ENCODE data around the gene C11orf21. TPM values are rescaled to one million over a fixed set of nuclear protein-coding genes. Genes with fewer than 3 reads are reported as not detected.

C11orf21 gene
- total RNA-seq, 2 experiments from 2014 or later = 66.0 to 68.3 TPM

DNA sequence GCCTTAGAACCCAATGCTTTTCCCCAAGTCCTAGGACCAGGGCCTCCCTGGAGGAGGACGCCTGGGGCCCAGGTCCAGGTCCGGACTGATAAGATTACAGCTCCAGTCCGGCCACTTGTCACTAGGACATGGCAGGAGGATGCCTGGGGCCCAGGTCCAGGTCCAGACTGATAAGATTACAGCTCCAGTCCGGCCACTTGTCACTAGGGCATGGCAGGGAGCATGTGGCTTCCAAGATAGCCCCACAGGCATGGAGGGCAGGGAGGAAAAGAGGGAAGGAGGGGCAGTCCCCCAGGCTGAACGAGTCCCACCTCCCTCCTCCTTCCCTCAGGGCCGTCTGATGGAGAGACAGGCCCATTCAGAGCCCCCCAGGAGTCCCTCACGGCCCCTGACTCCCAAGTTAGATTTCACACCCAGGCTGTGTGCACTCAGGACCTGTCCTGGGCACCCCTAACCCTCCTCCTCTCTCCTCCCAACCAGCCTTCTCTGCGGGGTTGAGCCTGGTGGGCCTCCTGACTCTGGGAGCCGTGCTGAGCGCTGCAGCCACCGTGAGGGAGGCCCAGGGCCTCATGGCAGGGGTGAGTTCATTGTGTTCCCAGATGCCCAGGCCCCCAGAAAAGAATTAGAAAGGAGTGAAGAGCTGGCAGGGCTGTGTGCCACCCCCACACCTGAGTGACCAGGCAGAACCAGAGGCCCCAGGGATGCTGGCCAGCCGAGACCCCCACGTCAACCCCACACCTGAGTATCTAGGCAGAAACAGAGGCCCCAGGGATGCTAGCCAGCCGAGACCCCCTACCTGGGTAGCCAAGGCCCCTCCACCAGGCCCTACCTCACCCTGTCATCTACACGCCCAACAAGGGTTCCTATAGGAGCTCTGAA, 2.1 kb upstream of the C11orf21 start:
- Mint-ChIP-seq H3K36me3 (ENCODE audit: low read depth) (peaks cover 22% of the 10 kb centered on the region), H3K4me3 (peak overlapping the region; percentile 100), H3K27ac (peak overlapping the region; percentile 40), H3K4me1 (peaks cover 53% of the 10 kb centered on the region), H3K9me3 (no peaks in the 10 kb centered on the region), H3K27me3 (no peaks in the 10 kb centered on the region)
- CTCF ChIA-PET = interaction anchor here (0.7 to 6.1 kb wide), 15 partner anchors 9 to 119 kb away, joined by 3 to 201 read pairs (median 9); partner anchors contain the start of genes ASCL2, CD81 and TSSC4
- DNase-seq = peak; percentile 15
- POLR2A ChIA-PET = interaction anchor here (1.1 to 6.8 kb wide), 10 partner anchors 11 to 599 kb away, joined by 3 to 34 read pairs (median 5); partner anchors contain the start of genes CD81 and TSSC4

DNA sequence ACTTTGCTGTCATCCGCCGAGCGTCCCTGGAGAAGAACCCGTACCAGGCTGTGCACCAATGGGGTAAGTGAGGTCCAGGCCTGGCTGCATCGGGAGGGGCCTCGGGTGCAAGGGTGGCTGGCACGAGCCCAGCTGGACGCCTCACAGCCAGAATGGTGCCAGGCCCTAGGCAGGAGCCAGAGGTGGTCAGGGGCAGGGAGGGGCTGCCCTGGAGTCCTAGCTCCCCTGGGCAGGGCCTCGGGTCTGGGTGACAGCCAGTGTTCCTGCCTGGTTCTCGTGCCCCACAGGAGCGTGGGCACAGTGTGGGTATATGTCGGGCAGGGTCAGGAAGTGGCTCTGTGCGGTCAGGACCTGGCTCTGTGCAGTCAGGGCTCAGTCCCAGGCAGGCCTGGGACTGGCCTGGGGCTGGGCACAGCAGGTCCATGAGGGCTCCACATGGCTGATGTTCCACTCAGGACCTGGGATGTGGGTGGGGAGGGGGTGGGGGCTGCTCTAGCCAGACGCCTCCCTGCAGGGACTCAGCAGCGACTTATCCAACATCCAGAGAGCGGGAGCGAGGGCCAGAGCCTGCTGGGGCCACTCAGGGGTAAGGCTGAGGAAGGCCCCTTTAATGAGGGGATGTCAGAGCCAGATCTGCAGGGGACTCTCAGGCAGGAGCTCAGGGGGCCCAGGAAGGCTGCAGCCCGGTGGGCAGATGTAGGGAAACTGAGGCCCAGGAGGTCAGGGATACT, 1.3 kb upstream of the C11orf21 start:
- Mint-ChIP-seq H3K9me3 (no peaks in the 10 kb centered on the region), H3K36me3 (ENCODE audit: low read depth) (peaks cover 24% of the 10 kb centered on the region), H3K27ac (peak overlapping the region; percentile 95), H3K27me3 (no peaks in the 10 kb centered on the region), H3K4me3 (peak overlapping the region; percentile 100), H3K4me1 (peaks cover 57% of the 10 kb centered on the region)
- CTCF ChIA-PET = interaction anchor here (1.5 to 6.1 kb wide), 6 partner anchors 8 to 589 kb away, joined by 3 to 201 read pairs (median 9); partner anchors contain the start of gene TSSC4
- POLR2A ChIA-PET = interaction anchor here (0.8 to 6.8 kb wide), 9 partner anchors 14 to 994 kb away, joined by 3 to 34 read pairs (median 3); partner anchors contain the start of genes ASCL2, CD81 and TSSC4
- peak; percentile 24 for DNase-seq

DNA sequence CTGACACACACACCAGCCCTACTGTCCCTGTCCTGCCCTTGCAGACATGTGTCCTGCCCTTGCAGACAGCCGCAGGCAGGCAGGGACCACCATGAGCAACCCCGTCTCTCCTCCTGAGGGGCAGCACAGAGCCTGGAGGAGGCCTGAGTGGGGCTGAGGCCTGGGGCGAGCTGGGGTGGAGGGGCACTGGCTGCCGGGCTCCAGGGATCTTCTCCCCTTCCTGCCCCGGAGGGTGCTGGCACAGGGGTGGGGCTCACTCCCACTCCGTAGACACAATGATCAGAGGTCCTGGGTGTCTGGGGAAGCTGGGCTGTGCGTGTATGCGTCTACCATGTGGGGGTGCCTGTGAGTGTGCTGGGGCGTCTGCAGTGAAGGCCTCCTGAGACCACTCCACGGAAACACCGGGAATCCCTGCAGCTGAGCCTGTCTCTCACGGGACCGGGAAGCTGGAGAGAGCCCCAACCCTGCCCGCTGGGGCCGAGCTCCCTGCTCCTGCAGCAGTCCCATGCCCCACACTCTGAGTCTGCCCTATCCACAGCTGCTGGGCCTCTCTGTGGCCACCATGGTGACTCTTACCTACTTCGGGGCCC, 683 bp upstream of the C11orf21 start:
- DNase-seq = peak; percentile 39
- H3K4me1 Mint-ChIP-seq = peaks cover 58% of the 10 kb centered on the region
- CTCF ChIA-PET = interaction anchor here (0.8 to 6.1 kb wide), 9 partner anchors 9 to 590 kb away, joined by 3 to 201 read pairs (median 5); partner anchors contain the start of gene TSSC4

DNA sequence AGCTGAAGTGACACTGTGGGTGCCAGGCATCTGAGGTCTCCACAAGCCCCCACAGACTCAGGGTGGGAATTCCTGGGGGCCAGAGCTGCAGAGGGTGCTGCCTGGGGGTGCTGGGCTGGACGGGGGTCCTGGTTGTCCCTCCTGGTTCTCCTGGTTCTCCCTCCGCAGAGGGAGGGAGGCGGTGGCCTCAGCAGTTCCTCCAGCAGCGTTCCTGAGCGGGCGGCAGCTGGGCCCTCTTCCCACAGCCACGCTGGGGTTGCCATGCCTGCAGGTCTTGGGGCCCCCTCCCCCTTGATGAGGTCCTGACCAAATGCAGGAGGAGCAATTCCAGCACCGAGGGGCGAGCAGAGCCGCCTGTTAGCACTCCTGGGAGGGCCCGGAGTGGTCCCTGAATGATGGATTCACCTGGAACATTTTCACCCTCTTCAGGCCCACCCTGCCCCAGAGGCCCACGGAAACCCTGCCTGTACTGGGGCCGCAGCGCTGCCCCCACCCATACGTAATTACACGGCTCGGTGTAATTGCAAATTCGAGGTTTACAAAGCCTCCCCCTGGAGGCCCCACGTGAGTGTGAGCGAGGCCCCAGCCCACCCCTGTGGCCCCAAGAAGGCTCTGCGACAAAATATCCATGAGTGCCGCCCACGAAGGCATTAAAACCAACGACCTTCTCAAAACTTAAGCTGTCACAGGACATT, 635 bp downstream of the C11orf21 start:
- H3K36me3 Mint-ChIP-seq (ENCODE audit: low read depth) = peaks cover 37% of the 10 kb centered on the region
- H3K27me3 Mint-ChIP-seq = no peaks in the 10 kb centered on the region
- peaks cover 52% of the 10 kb centered on the region for H3K4me1 Mint-ChIP-seq

More for the DNA sequence above, 683 bp upstream of the C11orf21 start:
- H3K27me3 Mint-ChIP-seq = no peaks in the 10 kb centered on the region
- H3K9me3 Mint-ChIP-seq = no peaks in the 10 kb centered on the region
- POLR2A ChIA-PET = interaction anchor here (0.8 to 6.8 kb wide), 10 partner anchors 8 to 994 kb away, joined by 3 to 34 read pairs (median 3); partner anchors contain the start of genes ASCL2, CD81 and TSSC4
- peaks cover 28% of the 10 kb centered on the region for H3K36me3 Mint-ChIP-seq (ENCODE audit: low read depth)
- peak overlapping the region; percentile 100 for H3K4me3 Mint-ChIP-seq
- H3K27ac Mint-ChIP-seq = peak overlapping the region; percentile 95

DNA sequence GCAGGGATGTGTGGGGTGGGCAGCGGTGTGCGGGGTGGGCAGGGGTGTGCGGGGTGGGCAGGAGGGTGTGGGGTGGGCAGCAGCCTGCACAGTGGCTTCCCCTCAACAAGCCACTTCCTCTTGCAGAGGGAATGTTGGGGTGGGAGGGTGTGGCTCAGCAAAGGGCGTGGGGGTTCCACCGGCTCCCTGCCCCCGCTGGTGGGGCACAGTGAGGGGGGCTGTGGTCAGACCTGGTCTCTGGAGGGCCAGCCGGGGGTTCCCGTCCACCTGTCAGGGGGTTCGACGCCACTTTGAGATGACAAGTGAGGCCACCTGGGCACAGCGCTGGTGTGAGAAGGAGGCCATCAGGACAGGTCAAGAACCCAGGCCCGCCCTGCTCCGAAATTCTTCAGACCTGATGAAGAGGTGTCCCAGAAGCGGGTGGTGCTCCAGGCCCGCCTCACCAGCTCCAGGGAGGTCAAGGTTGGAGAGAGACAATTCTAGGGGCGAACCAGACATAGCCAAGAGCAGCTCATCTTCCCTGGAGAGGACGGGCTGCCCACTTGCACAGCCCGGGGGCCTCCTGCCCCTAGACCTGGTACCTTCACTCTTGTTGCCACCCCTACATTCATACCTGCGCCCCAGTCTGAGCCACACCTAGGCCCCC, 1.3 kb downstream of the C11orf21 start:
- DNase-seq = peak; percentile 25
- Mint-ChIP-seq H3K27me3 (no peaks in the 10 kb centered on the region), H3K4me1 (peaks cover 46% of the 10 kb centered on the region), H3K4me3 (peak overlapping the region; percentile 100), H3K9me3 (no peaks in the 10 kb centered on the region), H3K36me3 (ENCODE audit: low read depth) (peaks cover 37% of the 10 kb centered on the region), H3K27ac (peak overlapping the region; percentile 95)
- CTCF ChIA-PET = interaction anchor here (1.6 kb wide), 2 partner anchors 100 to 120 kb away, joined by 6 to 7 read pairs; partner anchors contain the start of gene TSSC4
- POLR2A ChIA-PET = interaction anchor here (1.2 to 3.4 kb wide), 2 partner anchors 10 to 31 kb away, joined by 4 to 21 read pairs; partner anchors contain the start of gene ASCL2

More for the DNA sequence above, 635 bp downstream of the C11orf21 start:
- no peaks in the 10 kb centered on the region for H3K9me3 Mint-ChIP-seq
- ChIA-PET CTCF (interaction anchor here (1.2 to 6.1 kb wide), 8 partner anchors 10 to 591 kb away, joined by 3 to 201 read pairs (median 6); partner anchors contain the start of gene TSSC4), POLR2A (interaction anchor here (1.0 to 6.8 kb wide), 6 partner anchors 10 to 689 kb away, joined by 3 to 34 read pairs (median 12); partner anchors contain the start of genes ASCL2, CD81 and TSSC4)
- H3K27ac Mint-ChIP-seq = peak overlapping the region; percentile 95
- DNase-seq = peak; percentile 20
- peak overlapping the region; percentile 100 for H3K4me3 Mint-ChIP-seq

DNA sequence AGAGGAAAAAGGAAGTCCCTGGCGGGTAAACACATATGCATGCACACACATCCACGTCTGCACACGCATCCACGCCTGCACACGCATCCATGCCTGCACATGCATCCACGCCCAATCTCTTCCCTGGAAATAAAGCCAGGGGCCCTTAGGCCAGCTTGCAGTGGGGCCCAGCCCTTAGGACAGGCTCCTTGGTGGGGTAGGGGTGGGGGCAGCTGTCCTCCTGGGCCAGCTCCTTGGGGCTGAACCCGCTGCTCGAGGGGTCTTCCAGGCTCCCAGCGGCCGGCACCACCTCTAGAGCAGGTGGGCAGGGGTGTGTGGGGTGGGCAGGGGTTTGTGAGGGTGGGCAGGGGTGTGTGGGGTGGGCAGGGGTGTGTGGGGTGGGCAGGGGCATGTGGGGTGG, 1.9 kb downstream of the C11orf21 start:
- H3K9me3 Mint-ChIP-seq = no peaks in the 10 kb centered on the region
- peak overlapping the region; percentile 49 for H3K27ac Mint-ChIP-seq
- no peaks in the 10 kb centered on the region for H3K27me3 Mint-ChIP-seq
- H3K4me3 Mint-ChIP-seq = peak overlapping the region; percentile 65
- POLR2A ChIA-PET = interaction anchor here (1.2 to 3.4 kb wide), 2 partner anchors 11 to 30 kb away, joined by 4 to 21 read pairs; partner anchors contain the start of gene ASCL2
- H3K4me1 Mint-ChIP-seq = peaks cover 41% of the 10 kb centered on the region
- DNase-seq = no peak
- CTCF ChIA-PET = interaction anchor here (1.6 kb wide), 1 partner anchor 121 kb away, joined by 6 read pairs; no protein-coding TSS in a partner anchor
- H3K36me3 Mint-ChIP-seq (ENCODE audit: low read depth) = peaks cover 37% of the 10 kb centered on the region

DNA sequence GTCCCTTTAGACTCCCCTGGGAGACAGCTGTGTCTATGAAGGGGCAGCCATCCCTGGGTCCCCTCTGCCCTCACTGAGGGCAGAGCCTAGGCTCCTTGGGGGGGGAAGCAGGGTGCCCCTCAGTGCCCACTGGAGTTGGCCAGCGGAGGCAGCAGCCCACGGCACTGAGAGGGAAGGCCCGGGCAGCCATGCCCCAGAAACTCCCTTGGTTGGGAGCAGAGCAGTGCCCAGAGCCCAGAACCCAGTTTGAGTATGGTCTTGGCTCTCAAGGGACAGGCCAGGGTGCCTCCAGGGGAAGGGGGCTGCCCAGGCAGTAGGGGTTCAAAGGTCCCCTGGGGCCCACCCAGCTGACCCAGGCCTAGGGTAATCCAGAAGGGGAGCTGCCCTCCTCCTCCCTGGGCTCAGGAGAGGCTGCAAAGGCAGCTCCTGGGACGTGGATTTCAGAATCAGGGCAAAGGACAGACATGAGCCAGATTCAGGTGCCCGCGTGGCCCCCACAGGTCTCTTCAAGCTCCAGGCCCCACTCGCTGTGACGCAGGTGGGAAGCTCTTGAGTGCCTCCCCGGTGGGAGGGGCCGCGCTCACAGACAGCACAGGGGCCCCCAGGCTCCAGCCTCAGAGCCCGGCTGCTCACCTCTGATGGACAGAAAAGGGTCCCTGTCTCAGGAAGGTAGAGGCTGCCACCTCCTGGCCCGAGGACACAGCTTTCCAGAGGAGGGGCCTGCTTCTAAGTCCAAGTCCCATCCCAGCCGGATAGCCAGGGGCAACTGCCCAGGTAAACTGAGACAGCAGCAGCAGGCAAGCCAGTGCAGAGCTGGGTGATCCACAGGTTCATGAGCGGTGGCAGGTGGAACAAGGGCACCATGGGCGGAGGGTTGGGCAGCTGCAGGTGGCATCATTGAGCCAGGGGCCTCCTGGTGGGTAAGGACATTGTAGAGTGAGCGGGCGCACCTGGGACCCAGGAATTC, 2.6 kb downstream of the C11orf21 start:
- peak; percentile 24 for DNase-seq
- H3K36me3 Mint-ChIP-seq (ENCODE audit: low read depth) = peaks cover 37% of the 10 kb centered on the region
- peaks cover 37% of the 10 kb centered on the region for H3K4me1 Mint-ChIP-seq
- H3K27ac Mint-ChIP-seq = peak overlapping the region; percentile 58
- POLR2A ChIA-PET = interaction anchor here (1.2 to 3.4 kb wide), 2 partner anchors 12 to 29 kb away, joined by 4 to 21 read pairs; partner anchors contain the start of gene ASCL2
- CTCF ChIA-PET = no interaction called here
- no peaks in the 10 kb centered on the region for H3K27me3 Mint-ChIP-seq
- peak overlapping the region; percentile 65 for H3K4me3 Mint-ChIP-seq
- H3K9me3 Mint-ChIP-seq = no peaks in the 10 kb centered on the region

DNA sequence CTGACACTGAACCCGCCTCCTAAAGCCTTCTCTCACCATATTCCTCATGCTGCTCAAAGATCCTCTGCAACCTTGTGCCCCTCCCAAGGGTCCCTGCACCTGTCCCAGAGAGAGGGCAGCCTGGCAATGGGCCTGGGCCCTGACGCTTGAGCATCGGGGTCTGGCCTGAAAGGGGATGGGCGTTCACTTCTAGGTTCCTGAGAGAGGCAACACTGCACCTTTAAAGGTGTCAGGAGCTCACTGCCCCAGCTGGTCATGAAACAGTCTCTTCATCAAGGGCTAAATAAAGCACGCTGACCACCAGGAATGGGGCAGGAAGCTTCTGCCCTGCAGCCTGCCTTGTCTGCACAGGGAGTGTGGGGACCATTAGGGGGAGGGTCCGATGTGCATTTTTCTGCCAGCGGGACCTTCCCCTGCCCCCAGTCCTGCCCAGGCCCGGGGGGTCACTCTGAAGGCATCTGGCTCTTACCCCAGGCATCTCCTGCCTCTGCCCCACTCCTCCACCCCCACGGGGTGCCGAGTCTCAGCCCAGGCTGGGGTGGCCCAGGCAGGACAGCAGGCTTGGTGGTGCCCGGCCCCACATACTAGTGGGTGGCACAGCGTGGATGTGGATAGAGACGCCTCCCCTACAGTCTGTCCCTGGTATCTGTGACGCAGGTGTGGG, 3.5 kb downstream of the C11orf21 start:
- H3K27me3 Mint-ChIP-seq = no peaks in the 10 kb centered on the region
- H3K9me3 Mint-ChIP-seq = no peaks in the 10 kb centered on the region
- no peak overlapping the region for H3K27ac Mint-ChIP-seq
- ChIA-PET POLR2A (interaction anchor here (1.0 kb wide), 1 partner anchor 40 kb away, joined by 3 read pairs; no protein-coding TSS in a partner anchor), CTCF (no interaction called here)
- peak; percentile 14 for DNase-seq
- peaks cover 37% of the 10 kb centered on the region for H3K36me3 Mint-ChIP-seq (ENCODE audit: low read depth)
- H3K4me3 Mint-ChIP-seq = no peak overlapping the region
- peaks cover 31% of the 10 kb centered on the region for H3K4me1 Mint-ChIP-seq

DNA sequence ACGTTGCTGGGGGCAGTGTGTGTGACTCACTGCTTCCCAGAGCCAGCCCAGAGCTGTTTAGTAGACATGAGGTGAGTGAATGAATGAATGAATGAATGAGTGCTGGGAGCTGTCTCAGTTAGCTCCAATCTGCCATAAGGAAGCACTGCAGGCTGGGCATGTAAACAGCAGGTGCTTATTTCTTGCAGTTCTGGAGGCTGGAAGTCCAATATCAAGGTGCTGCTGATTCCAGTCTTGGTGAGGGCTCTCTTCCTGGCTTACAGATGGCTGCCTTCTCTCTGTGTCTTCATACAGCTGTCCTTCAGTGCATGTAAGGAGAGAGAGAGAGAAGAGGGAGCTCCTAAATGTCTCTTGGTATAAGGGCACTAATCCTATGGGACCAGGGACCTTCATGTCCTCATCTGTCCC, 4.1 kb downstream of the C11orf21 start:
- POLR2A ChIA-PET = interaction anchor here (1.0 kb wide), 1 partner anchor 39 kb away, joined by 3 read pairs; no protein-coding TSS in a partner anchor
- H3K27me3 Mint-ChIP-seq = no peaks in the 10 kb centered on the region
- H3K27ac Mint-ChIP-seq = no peak overlapping the region
- peaks cover 36% of the 10 kb centered on the region for H3K36me3 Mint-ChIP-seq (ENCODE audit: low read depth)
- CTCF ChIA-PET = no interaction called here
- DNase-seq = no peak
- H3K9me3 Mint-ChIP-seq = no peaks in the 10 kb centered on the region
- no peak overlapping the region for H3K4me3 Mint-ChIP-seq
- H3K4me1 Mint-ChIP-seq = peaks cover 25% of the 10 kb centered on the region
